NCI-H226 (cell line): ENCODE data around the gene GUCA2B.

Experiments used
- DNase-seq: peaks from one replicate; pipeline ENCODE4 v3.0.0-alpha.2; 2015

Gene GUCA2B

GRCh38 chr1:42143896-42144710 lies 9.1 kb upstream of the GUCA2B start:
- no peak for DNase-seq

- DNase-seq: no peak
Measured at GRCh38 chr1:42144711-42145388, 8.4 kb upstream of the GUCA2B start.

DNA sequence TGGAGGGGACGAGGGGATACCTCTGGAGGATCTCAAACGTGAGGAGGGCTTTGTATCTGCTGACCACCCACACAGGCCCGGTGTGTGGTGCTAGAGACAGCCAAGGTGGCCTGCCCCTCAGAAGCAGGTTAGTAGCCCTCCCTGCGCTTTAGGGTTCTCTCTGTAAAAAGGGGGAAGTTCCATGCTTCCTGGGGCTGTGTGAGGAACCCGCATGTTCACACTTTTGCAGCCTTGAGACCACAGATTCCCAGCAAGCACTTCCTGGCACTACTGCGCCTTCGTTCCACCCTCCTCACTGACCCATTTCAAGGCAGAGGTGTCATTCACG lies 7.9 kb upstream of the GUCA2B start:
- DNase-seq: no peak

DNA sequence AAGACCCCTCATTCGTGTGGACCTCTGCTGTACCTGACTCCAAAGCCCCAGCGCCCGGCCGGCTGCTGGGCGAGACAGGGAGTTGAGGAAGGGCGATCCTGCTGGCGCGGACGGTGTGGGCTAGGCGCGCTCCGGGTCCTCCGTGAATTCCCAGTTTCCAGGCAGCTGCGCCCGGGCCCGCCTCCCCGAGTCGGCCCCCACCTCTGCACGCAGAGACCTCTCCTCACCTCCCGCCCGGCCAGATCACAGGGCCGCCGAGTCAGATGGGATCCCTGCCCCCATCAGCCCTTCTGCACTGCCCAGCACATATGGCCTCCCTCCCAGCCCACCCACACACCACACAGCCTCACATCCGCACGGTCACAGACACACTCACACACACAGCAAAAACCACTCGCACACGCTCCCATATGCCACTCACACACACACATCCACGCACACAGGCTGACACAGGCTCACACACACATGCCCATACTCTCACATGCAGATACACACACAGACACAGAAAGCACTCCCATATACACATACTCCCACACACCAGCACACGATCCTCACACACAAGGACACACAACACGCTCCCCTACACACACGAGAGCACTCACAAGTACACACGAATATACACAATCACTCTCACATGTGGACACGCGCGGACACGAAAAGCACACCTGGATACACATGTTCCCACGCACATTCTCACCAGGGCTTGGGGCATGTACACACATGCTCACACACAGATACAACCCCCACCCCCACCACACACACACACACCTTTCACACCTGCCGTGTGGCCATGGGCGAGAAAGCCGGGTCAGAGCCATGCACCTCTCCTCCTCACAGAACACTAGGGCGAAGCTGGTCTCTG lies 7.2 kb upstream of the GUCA2B start:
- DNase-seq: no peak

- DNase-seq: peak; percentile 27
Measured at GRCh38 chr1:42146626-42147320, 6.4 kb upstream of the GUCA2B start.

GRCh38 chr1:42148166-42148565 lies 5.0 kb upstream of the GUCA2B start:
- DNase-seq: no peak

DNA sequence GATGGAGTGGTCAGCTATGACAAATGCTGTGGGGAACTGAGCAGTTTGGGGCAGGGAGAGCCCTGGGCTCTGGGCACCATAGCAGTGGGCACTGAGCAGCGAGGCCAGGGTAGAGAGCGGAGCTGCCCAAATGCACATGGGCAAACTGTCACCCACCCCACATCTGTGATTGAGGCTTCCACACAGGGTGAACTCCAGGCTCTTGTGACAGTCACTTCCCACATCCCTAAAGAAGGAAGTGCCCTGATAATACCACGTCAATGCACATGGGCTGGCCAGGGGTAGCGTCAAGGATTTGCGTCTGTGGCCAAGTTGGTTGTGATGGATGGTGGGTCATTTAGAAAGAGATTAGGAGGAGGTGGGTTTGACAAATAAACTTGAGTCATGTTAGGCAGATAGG lies 2.6 kb upstream of the GUCA2B start:
- DNase-seq: no peak

GRCh38 chr1:42152119-42152518 lies 1.1 kb upstream of the GUCA2B start:
- DNase-seq: no peak

DNA sequence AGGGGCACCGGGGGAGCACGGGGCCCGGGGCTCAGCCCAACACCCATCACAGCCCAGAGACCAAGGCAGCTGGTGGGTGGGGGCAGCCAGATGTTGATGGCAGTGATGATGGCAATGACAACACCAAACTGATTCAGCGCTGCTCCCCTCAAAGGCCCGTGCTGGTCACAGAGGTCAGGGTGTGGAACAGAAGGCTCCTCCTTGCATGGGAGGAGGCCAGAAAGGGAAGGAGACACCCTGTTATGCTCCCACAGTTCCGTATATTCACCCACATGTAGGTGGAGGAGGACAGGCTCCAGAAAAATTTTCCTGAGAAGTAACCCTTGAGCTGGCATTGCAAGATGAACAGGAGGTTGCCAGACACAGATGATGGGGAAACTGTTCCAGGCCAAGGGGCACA lies 414 bp downstream of the GUCA2B start:
- DNase-seq: no peak

GRCh38 chr1:42154685-42155084 lies 1.5 kb downstream of the GUCA2B start:
- no peak for DNase-seq

DNA sequence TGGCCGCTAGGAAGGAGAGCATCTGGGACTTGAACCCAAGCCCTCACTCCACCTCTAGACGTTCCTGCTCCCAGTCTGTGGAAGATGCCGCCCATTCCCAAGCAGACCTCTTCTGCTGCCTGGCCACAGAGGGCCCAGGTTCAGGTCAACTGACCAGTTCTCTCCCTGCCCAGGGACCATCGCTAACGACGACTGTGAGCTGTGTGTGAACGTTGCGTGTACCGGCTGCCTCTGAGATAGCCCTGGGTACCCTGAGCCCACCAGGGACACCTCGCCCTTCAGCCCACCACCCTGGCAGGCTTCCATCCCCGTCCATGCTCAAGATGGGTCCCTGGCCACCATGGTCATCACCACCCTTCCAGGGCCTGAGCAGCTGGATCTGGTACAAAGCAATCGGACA lies 2.2 kb downstream of the GUCA2B start:
- no peak for DNase-seq

- no peak for DNase-seq
Measured at GRCh38 chr1:42157667-42158066, 4.5 kb downstream of the GUCA2B start.

GRCh38 chr1:42158189-42158588 lies 5.0 kb downstream of the GUCA2B start:
- no peak for DNase-seq

- no peak for DNase-seq
Measured at GRCh38 chr1:42162181-42162580, 9.0 kb downstream of the GUCA2B start.

DNA sequence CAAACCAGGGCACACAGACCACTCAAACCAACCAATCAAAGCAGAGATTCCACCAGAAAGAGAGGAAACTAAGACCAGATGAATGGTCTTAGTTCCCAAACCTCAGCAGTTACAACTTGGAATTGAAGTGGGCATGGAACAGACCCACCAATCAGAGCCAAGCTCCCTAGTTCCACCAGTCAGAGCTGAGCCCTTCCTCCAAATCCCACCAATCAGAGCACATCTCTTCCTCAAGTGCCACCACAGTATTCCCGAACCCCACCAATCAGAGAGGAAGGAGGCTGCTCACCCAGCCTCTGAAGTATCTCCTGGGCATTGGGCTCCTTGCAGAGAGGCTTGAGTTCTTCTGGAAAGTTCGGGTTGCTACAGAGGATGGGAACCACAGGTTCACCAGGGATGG lies 9.9 kb downstream of the GUCA2B start:
- no peak for DNase-seq

DNA sequence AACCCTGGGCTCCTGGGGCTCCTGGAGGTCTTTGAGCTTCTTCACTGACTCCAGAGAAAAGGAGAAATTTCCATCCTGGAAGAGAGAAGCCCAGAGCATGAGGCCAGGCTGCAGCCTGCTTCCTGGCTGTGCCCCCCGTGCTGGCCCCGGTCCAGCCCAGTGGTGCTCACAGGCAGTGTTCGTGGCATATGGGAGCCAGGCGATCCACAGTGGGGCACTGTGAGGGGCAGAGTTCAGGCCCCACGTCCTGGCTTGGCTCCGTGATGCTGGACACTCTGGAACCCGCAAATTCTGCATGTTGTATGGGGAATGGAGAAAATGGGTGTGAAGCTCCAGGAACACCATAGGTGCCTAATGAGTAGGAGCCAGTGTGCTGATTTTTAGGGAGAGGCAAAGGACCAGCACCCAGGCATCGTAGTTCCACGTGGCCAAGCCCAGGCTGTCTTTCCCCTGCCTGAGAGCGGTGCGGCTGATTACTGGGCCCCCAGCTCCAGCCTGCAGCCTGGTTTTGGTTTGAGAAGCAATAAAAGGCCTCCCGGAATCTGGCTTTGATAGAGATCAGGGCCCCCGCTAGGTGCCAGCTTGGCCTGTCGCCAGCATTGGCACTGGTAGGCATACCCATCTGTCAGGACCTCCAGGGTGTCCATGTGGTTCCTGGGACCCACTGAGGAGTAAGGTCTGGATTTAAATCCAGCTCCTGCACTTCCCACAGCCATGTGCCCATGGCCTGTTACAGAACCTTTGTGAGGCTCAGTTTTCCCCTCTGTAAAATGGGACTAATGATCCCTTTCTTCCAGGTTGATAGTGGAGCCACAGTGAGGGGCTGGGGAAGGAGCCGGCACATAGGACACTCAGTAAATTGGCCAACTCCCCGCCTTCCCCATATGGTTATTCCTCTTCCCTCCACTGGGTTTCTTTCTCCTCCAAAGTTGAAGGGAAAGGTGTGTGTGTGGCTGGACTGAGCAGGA lies 10.6 kb downstream of the GUCA2B start:
- DNase-seq: no peak

DNA sequence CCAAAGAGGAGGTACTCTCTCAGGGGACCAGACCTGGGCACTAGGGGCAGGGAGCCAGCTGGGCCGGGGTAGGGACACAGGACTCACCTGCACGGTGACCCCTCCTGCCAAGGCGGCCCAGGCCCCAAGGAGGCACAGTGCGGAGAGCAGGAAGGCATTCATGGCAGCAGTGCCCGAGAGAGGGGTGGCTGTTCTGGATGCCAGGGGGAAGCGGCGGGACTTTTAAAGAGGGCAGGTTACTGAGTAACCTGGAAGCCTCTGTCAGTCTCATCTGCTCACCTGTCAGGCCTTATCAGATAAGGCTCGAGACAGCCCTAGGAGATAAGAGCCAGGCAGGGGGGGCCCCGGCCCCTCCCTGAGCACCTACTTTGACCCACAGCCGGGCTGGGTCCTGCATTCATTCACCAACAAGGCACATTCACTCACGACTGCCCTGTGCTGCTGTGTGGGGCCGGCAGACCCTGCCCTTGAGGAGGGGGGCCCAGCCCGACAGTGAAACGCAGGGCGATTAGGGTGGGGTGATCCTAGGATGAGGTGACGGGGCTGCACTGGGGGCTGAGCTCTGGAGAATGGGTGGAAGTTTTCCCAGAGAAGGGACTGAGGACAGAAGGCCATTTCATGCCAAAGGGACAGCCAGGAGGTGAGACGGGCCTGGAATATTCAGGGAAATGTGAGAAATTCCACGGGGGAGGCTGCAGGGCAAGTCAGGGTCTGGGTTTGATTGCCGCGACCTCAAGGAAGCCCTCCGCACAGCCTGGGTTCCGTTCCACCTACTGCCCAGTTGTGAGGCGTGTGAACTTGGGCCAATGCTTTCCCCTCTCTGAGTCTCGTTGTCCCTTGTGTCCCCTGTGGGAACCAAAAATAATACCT lies 11.6 kb downstream of the GUCA2B start, which contains the start of gene GUCA2A:
Gene GUCA2A, minus strand, starts transcription at position 195 of the 870 bp plus-strand sequence. Its CDS starts 33 bp downstream, at position 162.
- no peak for DNase-seq

- peak; percentile 75 for DNase-seq
Measured at GRCh38 chr1:42165511-42166210, 12.5 kb downstream of the GUCA2B start.

DNA sequence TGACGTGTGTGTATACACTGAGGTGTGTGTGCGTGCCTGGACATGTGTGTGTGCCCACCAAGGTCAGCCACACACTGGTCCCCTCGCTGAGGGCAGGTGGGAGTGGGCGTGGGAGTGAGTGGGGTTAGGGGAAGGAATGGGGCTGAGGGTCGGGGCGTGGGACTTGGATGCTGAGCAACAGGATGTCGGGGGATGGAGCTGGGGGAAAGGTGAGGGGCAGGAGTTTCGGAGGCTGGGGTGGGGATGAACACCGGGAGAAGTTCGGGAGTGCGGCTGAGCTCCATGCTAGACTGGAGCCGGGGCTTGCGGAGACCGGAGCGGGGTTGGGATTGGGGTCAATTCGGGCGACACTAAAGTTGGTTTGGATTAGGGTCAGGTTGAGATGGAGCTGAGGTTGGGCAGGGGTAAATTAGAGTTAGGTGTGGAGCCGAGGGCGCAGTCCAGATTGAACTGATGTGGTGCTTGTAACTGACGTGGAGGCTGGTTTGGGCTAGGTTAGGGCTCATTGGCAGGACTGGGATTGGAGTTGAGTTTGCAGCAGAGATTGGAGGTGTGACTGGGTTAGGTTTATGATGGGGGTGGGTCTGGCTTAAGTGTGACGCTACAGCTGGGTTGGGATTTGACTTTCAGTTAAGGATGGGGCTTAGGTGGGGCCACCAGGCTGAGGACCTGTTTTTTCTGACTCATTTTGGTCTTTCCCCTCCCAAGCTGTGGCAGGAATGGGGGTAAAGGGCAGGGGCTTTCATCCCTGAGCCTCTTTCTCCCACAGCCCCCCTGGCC lies 14.6 kb downstream of the GUCA2B start:
- no peak for DNase-seq
